ENCODE results near the gene ZNF300. TPM values are rescaled to one million over a fixed set of nuclear protein-coding genes. Genes with fewer than 3 reads are reported as not detected.

The ZNF300 gene
- total and polyA plus RNA-seq, 4 donors: 0.28 to 0.84 (median 0.56) TPM

- Histone ChIP-seq H3K27ac (ENCODE audit: low read depth in 1 of 2, low read length in 2 of 2) (no peak overlapping the region), H3K4me3 (ENCODE audit: low read depth in 1 of 3, low read length in 3 of 3) (no peak overlapping the region), H3K9ac (ENCODE audit: low read depth in 1 of 2, low read length in 2 of 2) (no peak overlapping the region), H3K27me3 (ENCODE audit: control insufficient read depth in 4 of 4, insufficient read depth in 4 of 4, low read length in 3 of 4) (no peaks in the 10 kb centered on the region), H3K36me3 (ENCODE audit: control insufficient read depth in 4 of 4, insufficient read depth in 3 of 4, low read depth in 1 of 4, low read length in 3 of 4) (no peaks in the 10 kb centered on the region), H3K9me3 (ENCODE audit: control insufficient read depth in 4 of 4, low read length in 3 of 4) (peaks cover 6 to 36% (median 32%) of the 10 kb centered on the region in 4 donors), H3K4me1 (ENCODE audit: control insufficient read depth in 4 of 4, insufficient read depth in 4 of 4, low read length in 3 of 4) (no peaks in the 10 kb centered on the region)
- no peak for DNase-seq (ENCODE audit: low spot score)
- TF ChIP-seq HNF4A (conservative IDR thresholded peaks at IDR 0.05): no peak
- no peak for TF ChIP-seq RXRA (IDR thresholded peaks at IDR 0.05)
- TF ChIP-seq SP1 (IDR thresholded peaks at IDR 0.05): no peak
- no peak for TF ChIP-seq CTCF (IDR thresholded peaks at IDR 0.05; ENCODE audit: low read depth, low read length, missing input control)
- TF ChIP-seq YY1 (IDR thresholded peaks at IDR 0.05): no peak
- no peak for TF ChIP-seq MAX (IDR thresholded peaks at IDR 0.05)
- no peak for TF ChIP-seq HNF4G (IDR thresholded peaks at IDR 0.05)
Observed at GRCh38 chr5:150879358-150879757, 25.4 kb downstream of the ZNF300 start.

DNA sequence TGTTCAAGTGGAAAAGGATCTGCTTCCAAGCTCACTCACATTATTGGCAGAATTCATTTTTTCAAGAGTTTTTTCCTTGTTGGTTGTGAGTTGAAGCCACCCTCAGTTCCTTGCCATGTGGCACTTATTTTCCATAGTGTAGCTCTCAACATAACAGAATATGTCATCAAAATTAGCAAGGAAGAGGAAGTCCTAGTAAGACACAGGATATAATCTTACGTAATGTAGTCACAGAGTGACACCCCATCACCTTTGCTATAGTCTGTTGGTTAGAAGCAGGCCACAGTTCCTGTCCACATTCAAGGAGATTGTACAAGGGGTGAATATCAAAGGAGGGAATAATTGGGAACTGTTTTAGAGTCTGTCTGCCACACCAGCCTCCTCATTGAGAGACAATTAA, 42.7 kb downstream of the ZNF300 start:
- H3K4me1 ChIP-seq (ENCODE audit: control insufficient read depth in 4 of 4, insufficient read depth in 4 of 4, low read length in 3 of 4): peaks cover 0 to 17% (median 12%) of the 10 kb centered on the region in 4 donors
- H3K27me3 ChIP-seq (ENCODE audit: control insufficient read depth in 4 of 4, insufficient read depth in 4 of 4, low read length in 3 of 4): no peaks in the 10 kb centered on the region
- H3K9ac ChIP-seq (ENCODE audit: low read depth in 1 of 2, low read length in 2 of 2): no peak overlapping the region
- TF ChIP-seq JUND (IDR thresholded peaks at IDR 0.05): no peak
- TF ChIP-seq REST (IDR thresholded peaks at IDR 0.05): no peak
- TF ChIP-seq YY1 (IDR thresholded peaks at IDR 0.05): no peak
- no peak for TF ChIP-seq GABPA (IDR thresholded peaks at IDR 0.05 in 1 of 2, conservative IDR thresholded peaks at IDR 0.05 in 1 of 2)
- no peak for TF ChIP-seq NR2F2 (IDR thresholded peaks at IDR 0.05)
- TF ChIP-seq SP1 (IDR thresholded peaks at IDR 0.05): no peak
- no peak for TF ChIP-seq HNF4A (conservative IDR thresholded peaks at IDR 0.05)
- TF ChIP-seq ATF3 (IDR thresholded peaks at IDR 0.05): no peak
- no peak for TF ChIP-seq MAX (IDR thresholded peaks at IDR 0.05)
- no peak for TF ChIP-seq FOXA2 (IDR thresholded peaks at IDR 0.05)
- TF ChIP-seq RAD21 (IDR thresholded peaks at IDR 0.05): no peak
- TF ChIP-seq TAF1 (conservative IDR thresholded peaks at IDR 0.05): no peak
- no peak for TF ChIP-seq CTCF (IDR thresholded peaks at IDR 0.05; ENCODE audit: low read depth, low read length, missing input control)
- TF ChIP-seq ZBTB33 (IDR thresholded peaks at IDR 0.05): no peak
- no peak for TF ChIP-seq RXRA (IDR thresholded peaks at IDR 0.05)
- no peak for TF ChIP-seq FOXA1 (IDR thresholded peaks at IDR 0.05)
- H3K27ac ChIP-seq (ENCODE audit: low read depth in 1 of 2, low read length in 2 of 2): no peak overlapping the region
- H3K36me3 ChIP-seq (ENCODE audit: control insufficient read depth in 4 of 4, insufficient read depth in 3 of 4, low read depth in 1 of 4, low read length in 3 of 4): no peaks in the 10 kb centered on the region
- no peak for DNase-seq (ENCODE audit: low spot score)
- peaks cover 11 to 21% (median 15%) of the 10 kb centered on the region in 4 donors for H3K9me3 ChIP-seq (ENCODE audit: control insufficient read depth in 4 of 4, low read length in 3 of 4)
- WGBS: 76% methylated on average over 1 of the region's 1 CpG
- H3K4me3 ChIP-seq (ENCODE audit: low read depth in 1 of 3, low read length in 3 of 3): no peak overlapping the region
